ENCODE results near the gene TTLL8.

DNA sequence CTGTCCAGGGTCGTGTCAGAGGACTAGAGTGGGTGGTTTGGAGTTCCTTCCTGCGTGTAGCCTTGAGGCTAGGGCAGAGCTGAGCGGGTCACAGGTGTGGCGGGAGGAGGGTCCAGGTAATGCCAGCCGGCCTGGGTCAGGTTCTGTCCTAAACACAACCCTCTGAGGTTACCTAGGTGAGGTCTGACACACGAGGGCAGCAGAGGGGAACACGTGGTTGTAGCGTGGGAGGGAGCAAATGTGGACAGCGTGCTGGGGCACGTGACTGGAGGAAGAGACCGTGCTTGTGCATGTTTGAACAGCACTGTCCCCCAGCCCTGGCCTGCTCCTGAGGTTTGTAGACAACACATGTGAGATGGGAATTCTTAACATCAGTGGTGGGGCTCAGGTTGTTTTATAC, 44.8 kb upstream of the TTLL8 start:
- TF ChIP-seq, protein P1, sequence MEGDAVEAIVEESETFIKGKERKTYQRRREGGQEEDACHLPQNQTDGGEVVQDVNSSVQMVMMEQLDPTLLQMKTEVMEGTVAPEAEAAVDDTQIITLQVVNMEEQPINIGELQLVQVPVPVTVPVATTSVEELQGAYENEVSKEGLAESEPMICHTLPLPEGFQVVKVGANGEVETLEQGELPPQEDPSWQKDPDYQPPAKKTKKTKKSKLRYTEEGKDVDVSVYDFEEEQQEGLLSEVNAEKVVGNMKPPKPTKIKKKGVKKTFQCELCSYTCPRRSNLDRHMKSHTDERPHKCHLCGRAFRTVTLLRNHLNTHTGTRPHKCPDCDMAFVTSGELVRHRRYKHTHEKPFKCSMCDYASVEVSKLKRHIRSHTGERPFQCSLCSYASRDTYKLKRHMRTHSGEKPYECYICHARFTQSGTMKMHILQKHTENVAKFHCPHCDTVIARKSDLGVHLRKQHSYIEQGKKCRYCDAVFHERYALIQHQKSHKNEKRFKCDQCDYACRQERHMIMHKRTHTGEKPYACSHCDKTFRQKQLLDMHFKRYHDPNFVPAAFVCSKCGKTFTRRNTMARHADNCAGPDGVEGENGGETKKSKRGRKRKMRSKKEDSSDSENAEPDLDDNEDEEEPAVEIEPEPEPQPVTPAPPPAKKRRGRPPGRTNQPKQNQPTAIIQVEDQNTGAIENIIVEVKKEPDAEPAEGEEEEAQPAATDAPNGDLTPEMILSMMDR (IDR thresholded peaks at IDR 0.05), result no peak
- no peak for TF ChIP-seq POLR2AphosphoS5 (IDR thresholded peaks at IDR 0.05)
